Panc1 (cell line): ENCODE measurements around the gene APMAP. TPM values are rescaled to one million over a fixed set of nuclear protein-coding genes. Genes with fewer than 3 reads are reported as not detected.

Source experiments
- ATAC-seq: fragments of 200-7000 bp; cut with Tn5 transposase; 2 replicates; pipeline ENCODE4 v1.9.1; 2020; ENCODE audit warnings: mild to moderate bottlenecking, moderate library complexity
- BruUV-seq: library from RNA; stranded (reverse); fragments of 400-500 nt; replicated peaks from 2 replicates; lab custom pipeline; 2021; lab: Mats Ljungman, UMichigan
- CTCF ChIA-PET: fragments of 300-600 bp; sonication (Branson Sonifier 250); formaldehyde crosslinking; loops from one replicate; lab custom pipeline; 2022; ENCODE audit warnings: antibody characterized with exemption; lab: Charles Lee
- POLR2A ChIA-PET: fragments of 300-600 bp; sonication (Branson Sonifier 250); formaldehyde crosslinking; loops from one replicate; lab custom pipeline; 2022; ENCODE audit warnings: antibody characterized with exemption; lab: Charles Lee
- DNase-seq: peaks from one replicate; pipeline ENCODE4 v3.0.0-alpha.2; 2010; ENCODE audit warnings: low read depth, low spot score
- H3K27ac ChIP-seq: 2 replicates; pipeline ENCODE4 v1.5.1; 2011; ENCODE audit warnings: mild to moderate bottlenecking, low read length, inconsistent platforms
- H3K27me3 ChIP-seq: fragments of 200-500 bp; sonication (Bioruptor generic); 2 replicates; pipeline ENCODE4 v1.6.0; 2014; ENCODE audit warnings: low read length, inconsistent platforms; ENCODE audit not compliant: control insufficient read depth, insufficient read depth
- H3K36me3 ChIP-seq: fragments of 200-500 bp; sonication (Bioruptor generic); 2 replicates; pipeline ENCODE4 v1.5.1; 2014; ENCODE audit warnings: inconsistent platforms, mild to moderate bottlenecking, low read length, moderate library complexity; ENCODE audit not compliant: control insufficient read depth, insufficient read depth
- H3K4me1 ChIP-seq: 2 replicates; pipeline ENCODE4 v1.5.1; 2011; ENCODE audit warnings: inconsistent platforms, mild to moderate bottlenecking, low read length, moderate library complexity; ENCODE audit not compliant: control insufficient read depth, insufficient read depth
- H3K4me3 ChIP-seq, 2 experiments: 2 replicates each; pipeline ENCODE4 v1.5.1; 2011 to 2012; ENCODE audit warnings: low read depth in 2 of 2, low read length in 2 of 2, mild to moderate bottlenecking in 2 of 2, inconsistent platforms in 1 of 2, moderate library complexity in 1 of 2
- H3K9me3 ChIP-seq: fragments of 200-500 bp; sonication (Bioruptor generic); 2 replicates; pipeline ENCODE4 v1.5.1; 2014; ENCODE audit warnings: low read depth, mild to moderate bottlenecking, inconsistent platforms, low read length, moderate library complexity; ENCODE audit not compliant: control insufficient read depth, insufficient read depth
- CTCF ChIP-seq: fragments of 450-650 bp; IDR thresholded peaks from 2 replicates; pipeline ENCODE4 v1.5.1; 2017; ENCODE audit warnings: mild to moderate bottlenecking
- POLR2AphosphoS5 ChIP-seq: IDR thresholded peaks from 2 replicates; pipeline ENCODE4 v1.6.1; 2012; ENCODE audit warnings: mild to moderate bottlenecking, low read depth, low read length, moderate library complexity
- REST ChIP-seq, 2 experiments: IDR thresholded peaks; 2 replicates each; pipeline ENCODE4 v1.6.1; 2011 to 2012; ENCODE audit warnings: low read depth in 2 of 2, control low read depth in 1 of 2, low read length in 1 of 2, mild to moderate bottlenecking in 1 of 2, moderate library complexity in 1 of 2; ENCODE audit not compliant: insufficient read depth in 1 of 2
- SIN3A ChIP-seq: IDR thresholded peaks from 2 replicates; pipeline ENCODE4 v1.6.1; 2012; ENCODE audit warnings: low read depth, mild to moderate bottlenecking, low read length, moderate library complexity, borderline replicate concordance; ENCODE audit not compliant: insufficient read depth
- TCF7L2 ChIP-seq: IDR thresholded peaks from 2 replicates; pipeline ENCODE4 v1.6.1; 2011; ENCODE audit warnings: mild to moderate bottlenecking, low read depth, low read length, inconsistent platforms
- in situ Hi-C: cut with HindIII; loops from 2 replicates; pipeline ENCODE4 v1.10.0; 2016; ENCODE audit warnings: low sequenced_read_pairs, low pct_unique_long_range_greater_than_20kb
- intact Hi-C: fragments of 100-400 bp; cut with micrococcal nuclease; formaldehyde crosslinking; loops from one replicate; pipeline ENCODE4 v1.10.0; 2022; ENCODE audit not compliant: unreplicated experiment
- total RNA-seq: library from RNA; stranded (reverse); gene quantifications from one replicate; pipeline ENCODE4 v1.2.1, GENCODE V29; 2021; ENCODE audit not compliant: unreplicated experiment

Gene APMAP
- total RNA-seq, 1 experiment from 2014 or later, result 165 TPM

- in situ Hi-C loops, result no loop called here
- Histone ChIP-seq H3K9me3 (peaks cover 11% of the 10 kb centered on the region; the same call in 1 of the 2 replicates), H3K4me3 (no peak overlapping the region), H3K27me3 (no peaks in the 10 kb centered on the region), H3K27ac (no peak overlapping the region), H3K36me3 (peaks cover 13% of the 10 kb centered on the region), H3K4me1 (no peaks in the 10 kb centered on the region)
- no TSS peak for BruUV-seq
- ATAC-seq (no peak), DNase-seq (no peak)
- TF ChIP-seq SIN3A (no peak), REST (IDR thresholded peaks at IDR 0.05; ENCODE audit: insufficient read depth in 1 of 2, low read depth in 2 of 2, low read length in 1 of 2) (no peak), POLR2AphosphoS5 (no peak), CTCF (no peak), TCF7L2 (no peak)
- CTCF ChIA-PET, result no interaction called here
- intact Hi-C loops, result no loop called here
- POLR2A ChIA-PET, result no interaction called here
These were observed 20.2 kb downstream of the APMAP start for GRCh38 chr20:24972341-24972740.

- ChIA-PET POLR2A (no interaction called here), CTCF (no interaction called here)
- intact Hi-C loops (no loop called here), in situ Hi-C loops (no loop called here)
- ATAC-seq, result no peak
- DNase-seq, result no peak
- Histone ChIP-seq H3K36me3 (peaks cover 13% of the 10 kb centered on the region), H3K27ac (no peak overlapping the region), H3K4me1 (no peaks in the 10 kb centered on the region), H3K9me3 (peaks cover 6% of the 10 kb centered on the region; the same call in 1 of the 2 replicates), H3K4me3 (no peak overlapping the region), H3K27me3 (no peaks in the 10 kb centered on the region)
- BruUV-seq, result no TSS peak
- no peak for TF ChIP-seq TCF7L2
- TF ChIP-seq CTCF, result no peak
- no peak for TF ChIP-seq REST (IDR thresholded peaks at IDR 0.05; ENCODE audit: insufficient read depth in 1 of 2, low read depth in 2 of 2, low read length in 1 of 2)
- TF ChIP-seq POLR2AphosphoS5, result no peak
- TF ChIP-seq SIN3A, result no peak
These were observed 21.0 kb downstream of the APMAP start for GRCh38 chr20:24971376-24972101.
